Measurements from ENCODE around the gene KCNIP1. TPM values are rescaled to one million over a fixed set of nuclear protein-coding genes. Genes with fewer than 3 reads are reported as not detected.

The KCNIP1 gene
- total RNA-seq, 4 donors from 2014 or later = 0.94 to 1.6 (median 1.1) TPM; not detected in 1

GRCh38 chr5:170587808-170588207, 84.0 kb downstream of the KCNIP1 start:
- Histone ChIP-seq H3K4me1 (no peaks in the 10 kb centered on the region), H3K27me3 (peaks cover 3% of the 10 kb centered on the region), H3K27ac (no peak overlapping the region), H3K4me3 (no peak overlapping the region), H3K9me3 (no peaks in the 10 kb centered on the region), H3K36me3 (no peaks in the 10 kb centered on the region)
- TF ChIP-seq POLR2AphosphoS5 (IDR thresholded peaks at IDR 0.05) (no peak), CTCF (IDR thresholded peaks at IDR 0.05) (no peak), POLR2A (IDR thresholded peaks at IDR 0.05) (no peak), EP300 (IDR thresholded peaks at IDR 0.05) (no peak)
- WGBS, 2 donors (ENCODE audit: low coverage in 1 of 2) = 50% methylated on average over 2 of the region's 2 CpGs
- no peak for ATAC-seq

GRCh38 chr5:170589643-170590042, 85.8 kb downstream of the KCNIP1 start:
- Histone ChIP-seq H3K9me3 (no peaks in the 10 kb centered on the region), H3K27me3 (no peaks in the 10 kb centered on the region), H3K27ac (no peak overlapping the region), H3K4me3 (no peak overlapping the region), H3K4me1 (no peaks in the 10 kb centered on the region), H3K36me3 (no peaks in the 10 kb centered on the region)
- WGBS, 2 donors (ENCODE audit: low coverage in 1 of 2) = 57 to 91% methylated on average over 1 to 6 of the region's 6 CpGs
- TF ChIP-seq EP300 (IDR thresholded peaks at IDR 0.05) (no peak), CTCF (IDR thresholded peaks at IDR 0.05) (no peak), POLR2AphosphoS5 (IDR thresholded peaks at IDR 0.05) (no peak), POLR2A (IDR thresholded peaks at IDR 0.05) (no peak)
- no peak for ATAC-seq

GRCh38 chr5:170590566-170590965, 86.7 kb downstream of the KCNIP1 start:
- H3K9me3 ChIP-seq = no peaks in the 10 kb centered on the region
- TF ChIP-seq EP300 (IDR thresholded peaks at IDR 0.05) (no peak), POLR2AphosphoS5 (IDR thresholded peaks at IDR 0.05) (no peak), POLR2A (IDR thresholded peaks at IDR 0.05) (no peak), CTCF (IDR thresholded peaks at IDR 0.05) (no peak)
- no CpG with 5 or more reads among the region's 3 CpGs for WGBS, 2 donors (ENCODE audit: low coverage in 1 of 2)
- H3K4me1 ChIP-seq = no peaks in the 10 kb centered on the region
- ATAC-seq = no peak
- no peak overlapping the region for H3K4me3 ChIP-seq
- H3K27ac ChIP-seq = no peak overlapping the region
- no peaks in the 10 kb centered on the region for H3K36me3 ChIP-seq
- no peaks in the 10 kb centered on the region for H3K27me3 ChIP-seq

GRCh38 chr5:170591054-170591453, 87.2 kb downstream of the KCNIP1 start:
- Histone ChIP-seq H3K4me3 (no peak overlapping the region), H3K36me3 (no peaks in the 10 kb centered on the region), H3K4me1 (no peaks in the 10 kb centered on the region), H3K27ac (no peak overlapping the region), H3K9me3 (no peaks in the 10 kb centered on the region), H3K27me3 (no peaks in the 10 kb centered on the region)
- TF ChIP-seq POLR2AphosphoS5 (IDR thresholded peaks at IDR 0.05) (no peak), CTCF (IDR thresholded peaks at IDR 0.05) (no peak), POLR2A (IDR thresholded peaks at IDR 0.05) (no peak), EP300 (IDR thresholded peaks at IDR 0.05) (no peak)
- no peak for ATAC-seq
- 69 to 76% methylated on average over 3 of the region's 5 CpGs for WGBS, 2 donors (ENCODE audit: low coverage in 1 of 2)

GRCh38 chr5:170596482-170597044, 92.7 kb downstream of the KCNIP1 start:
- Histone ChIP-seq H3K27me3 (peaks cover 12% of the 10 kb centered on the region), H3K4me3 (no peak overlapping the region), H3K4me1 (peaks cover 0 to 18% (median 0%) of the 10 kb centered on the region in 3 donors), H3K36me3 (no peaks in the 10 kb centered on the region), H3K9me3 (no peaks in the 10 kb centered on the region), H3K27ac (no peak overlapping the region)
- peak; percentile 8 for ATAC-seq
- WGBS, 2 donors (ENCODE audit: low coverage in 1 of 2) = 86 to 100% methylated on average over 1 to 3 of the region's 4 CpGs
- TF ChIP-seq POLR2AphosphoS5 (IDR thresholded peaks at IDR 0.05) (no peak), POLR2A (IDR thresholded peaks at IDR 0.05) (no peak), CTCF (IDR thresholded peaks at IDR 0.05) (no peak), EP300 (IDR thresholded peaks at IDR 0.05) (no peak)

Measured in gastroesophageal sphincter (tissue), 4 donors.